Loucy (cell line): Measurements from ENCODE around the gene PAX7.

Experiments used
- H2AFZ ChIP-seq: fragments of 200-600 bp; sonication (generic); 2 replicates; pipeline ENCODE4 v1.6.0; 2016; ENCODE audit warnings: antibody characterized with exemption, mild to moderate bottlenecking, low read length, moderate library complexity
- H3F3A ChIP-seq: fragments of 200-600 bp; 2 replicates; pipeline ENCODE4 v1.6.0; 2016; ENCODE audit warnings: antibody characterized with exemption, low read depth, mild to moderate bottlenecking
- H3K27me3 ChIP-seq: fragments of 200-600 bp; sonication (generic); 2 replicates; pipeline ENCODE4 v1.6.1; 2014; ENCODE audit warnings: low read length, mild to moderate bottlenecking; ENCODE audit not compliant: insufficient read depth, poor library complexity, severe bottlenecking
- H3K36me3 ChIP-seq: fragments of 200-600 bp; sonication (generic); 2 replicates; pipeline ENCODE4 v1.6.1; 2016; ENCODE audit warnings: low read length; ENCODE audit not compliant: insufficient read depth
- H3K4me1 ChIP-seq: fragments of 200-600 bp; sonication (generic); 2 replicates; pipeline ENCODE4 v1.5.1; 2014; ENCODE audit warnings: low read length, mild to moderate bottlenecking; ENCODE audit not compliant: insufficient read depth, poor library complexity, severe bottlenecking
- H3K4me2 ChIP-seq: fragments of 200-600 bp; sonication (generic); 2 replicates; pipeline ENCODE4 v1.6.0; 2014; ENCODE audit warnings: antibody characterized with exemption, low read length, low read depth, mild to moderate bottlenecking; ENCODE audit not compliant: poor library complexity, severe bottlenecking
- H3K4me3 ChIP-seq: fragments of 200-600 bp; sonication (generic); 2 replicates; pipeline ENCODE4 v1.5.1; 2014; ENCODE audit warnings: low read length, mild to moderate bottlenecking, mixed read lengths; ENCODE audit not compliant: poor library complexity, severe bottlenecking
- H3K79me2 ChIP-seq: fragments of 200-600 bp; sonication (generic); 2 replicates; pipeline ENCODE4 v1.6.1; 2014; ENCODE audit warnings: low read length; ENCODE audit not compliant: insufficient read depth
- H3K9ac ChIP-seq: fragments of 200-600 bp; sonication (generic); 2 replicates; pipeline ENCODE4 v1.6.0; 2014; ENCODE audit warnings: mild to moderate bottlenecking, low read depth, low read length, moderate library complexity; ENCODE audit not compliant: poor library complexity, severe bottlenecking
- H3K9me2 ChIP-seq: fragments of 200-600 bp; sonication (generic); replicated peaks from 2 replicates; pipeline ENCODE4 v1.6.1; 2016; ENCODE audit warnings: low read depth, low read length, mixed read lengths
- H3K9me3 ChIP-seq: fragments of 200-600 bp; sonication (generic); 2 replicates; pipeline ENCODE4 v1.6.1; 2014; ENCODE audit warnings: mild to moderate bottlenecking, antibody characterized with exemption, low read length, low read depth; ENCODE audit not compliant: insufficient read depth
- H4K20me1 ChIP-seq: fragments of 200-600 bp; sonication (generic); 2 replicates; pipeline ENCODE4 v1.6.0; 2014; ENCODE audit warnings: antibody characterized with exemption, low read length, mild to moderate bottlenecking; ENCODE audit not compliant: insufficient read depth, poor library complexity, severe bottlenecking
- CTCF ChIP-seq: fragments of 200-600 bp; sonication (generic); conservative IDR thresholded peaks from 2 replicates; pipeline ENCODE4 v1.5.1; 2014; ENCODE audit warnings: mild to moderate bottlenecking, antibody characterized with exemption, low read length
- EZH2phosphoT487 ChIP-seq: fragments of 200-600 bp; IDR thresholded peaks from 2 replicates; pipeline ENCODE4 v1.6.1; 2018; ENCODE audit warnings: antibody characterized with exemption, mild to moderate bottlenecking, moderate library complexity, borderline replicate concordance

Gene PAX7

GRCh38 chr1:18619467-18619835 lies 11.2 kb upstream of the PAX7 start:
- Histone ChIP-seq H3K4me2 (no peak overlapping the region), H3K9me3 (no peaks in the 10 kb centered on the region), H3K9ac (no peak overlapping the region), H2AFZ (no peak overlapping the region), H3K4me1 (no peaks in the 10 kb centered on the region), H3K9me2 (no peaks in the 10 kb centered on the region), H4K20me1 (no peaks in the 10 kb centered on the region), H3K79me2 (no peaks in the 10 kb centered on the region), H3K27me3 (no peaks in the 10 kb centered on the region), H3F3A (no peaks in the 10 kb centered on the region), H3K4me3 (no peak overlapping the region), H3K36me3 (no peaks in the 10 kb centered on the region)
- TF ChIP-seq CTCF, result no peak
- no peak for TF ChIP-seq EZH2phosphoT487

GRCh38 chr1:18628511-18628910 lies 2.1 kb upstream of the PAX7 start:
- Histone ChIP-seq H4K20me1 (no peaks in the 10 kb centered on the region), H3K9ac (no peak overlapping the region), H3K4me3 (no peak overlapping the region), H3K36me3 (no peaks in the 10 kb centered on the region), H3F3A (no peaks in the 10 kb centered on the region), H3K9me2 (no peaks in the 10 kb centered on the region), H3K79me2 (no peaks in the 10 kb centered on the region), H2AFZ (no peak overlapping the region), H3K4me2 (no peak overlapping the region), H3K4me1 (no peaks in the 10 kb centered on the region), H3K27me3 (no peaks in the 10 kb centered on the region), H3K9me3 (no peaks in the 10 kb centered on the region)
- TF ChIP-seq EZH2phosphoT487, result no peak
- no peak for TF ChIP-seq CTCF

GRCh38 chr1:18629659-18630510 lies 761 bp upstream of the PAX7 start:
- H3K4me3 ChIP-seq, result no peak overlapping the region
- TF ChIP-seq CTCF, result no peak
- no peak for TF ChIP-seq EZH2phosphoT487
- H3K27me3 ChIP-seq, result no peaks in the 10 kb centered on the region
- H3K9me2 ChIP-seq, result no peaks in the 10 kb centered on the region
- no peak overlapping the region for H3K4me2 ChIP-seq
- no peaks in the 10 kb centered on the region for H3K9me3 ChIP-seq
- H3F3A ChIP-seq, result no peaks in the 10 kb centered on the region
- no peaks in the 10 kb centered on the region for H3K4me1 ChIP-seq
- H4K20me1 ChIP-seq, result no peaks in the 10 kb centered on the region
- H3K36me3 ChIP-seq, result no peaks in the 10 kb centered on the region
- no peak overlapping the region for H3K9ac ChIP-seq
- H3K79me2 ChIP-seq, result no peaks in the 10 kb centered on the region
- H2AFZ ChIP-seq, result no peak overlapping the region
